Uterus (tissue), 4 donors: ENCODE measurements around the gene LTBP2. TPM values are rescaled to one million over a fixed set of nuclear protein-coding genes. Genes with fewer than 3 reads are reported as not detected.

Source experiments
- DNase-seq, 2 donors: peaks; one replicate each; pipeline ENCODE4 v3.0.0-alpha.2; 2019 to 2020
- H3K27ac ChIP-seq, 2 donors: fragments of 200-600 bp; sonication (generic); 1 replicate in 1 of 2; 2 replicates in 1 of 2; pipeline ENCODE4 v1.5.1; 2016 to 2018
- H3K27me3 ChIP-seq, 2 donors: fragments of 200-600 bp; sonication (generic); one replicate each; pipeline ENCODE4 v1.5.1; 2018 to 2019; ENCODE audit warnings: control low read depth in 1 of 2
- H3K36me3 ChIP-seq, 2 donors: fragments of 200-600 bp; sonication (generic); one replicate each; pipeline ENCODE4 v1.5.1; 2019; ENCODE audit warnings: control low read depth in 1 of 2
- H3K4me1 ChIP-seq, 2 donors: fragments of 200-600 bp; sonication (generic); one replicate each; pipeline ENCODE4 v1.5.1; 2018 to 2019; ENCODE audit warnings: control low read depth in 1 of 2
- H3K4me3 ChIP-seq, 2 donors: fragments of 200-600 bp; sonication (generic); 1 replicate in 1 of 2; 2 replicates in 1 of 2; pipeline ENCODE4 v1.5.1; 2018 to 2019; ENCODE audit warnings: mild to moderate bottlenecking in 1 of 2
- H3K9me3 ChIP-seq, 2 donors: fragments of 200-600 bp; sonication (generic); one replicate each; pipeline ENCODE4 v1.5.1; 2019; ENCODE audit warnings: control low read depth in 1 of 2
- CTCF ChIP-seq, 4 experiments: fragments of 200-600 bp in 2 of 4; fragments of 450-650 bp in 2 of 4; sonication (generic) in 2 of 4; IDR thresholded peaks; one replicate each; pipeline ENCODE4 v1.5.1; 2016 to 2019; ENCODE audit warnings: antibody characterized with exemption in 4 of 4, mild to moderate bottlenecking in 2 of 4, moderate library complexity in 1 of 4
- POLR2A ChIP-seq, 2 donors: fragments of 450-650 bp; IDR thresholded peaks; one replicate each; pipeline ENCODE4 v1.6.1; 2016; ENCODE audit warnings: antibody characterized with exemption in 2 of 2, mild to moderate bottlenecking in 1 of 2, moderate library complexity in 1 of 2
- intact Hi-C: fragments of 100-400 bp; cut with DNase I; formaldehyde crosslinking; loops from one replicate; pipeline ENCODE4 v1.15.1; 2023; ENCODE audit warnings: low total_unique reads
- total RNA-seq, 4 donors: library from RNA; depleted of rRNA in 3 of 4; stranded (reverse); fragments of >200 nt in 3 of 4; gene quantifications; one replicate each; pipeline versions ENCODE4 v1.1.0 to v1.2.4, GENCODE V29; 2014 to 2023
- donor health status: DM: yes; HTN: yes; CAD: no.

Gene LTBP2
- total RNA-seq, 4 donors from 2014 or later = 18.8 to 70.6 (median 35.1) TPM

- intact Hi-C loops = no loop called here
- peaks cover 0 to 8% of the 10 kb centered on the region in 2 donors for H3K4me1 ChIP-seq
- peak in 1 of 2 donors; percentile 12 for TF ChIP-seq POLR2A (IDR thresholded peaks at IDR 0.05)
- peak; percentile 89 to 98 (median 96) for TF ChIP-seq CTCF (IDR thresholded peaks at IDR 0.05)
These were observed 3.0 kb downstream of the LTBP2 start for GRCh38 chr14:74608959-74609611.

DNA sequence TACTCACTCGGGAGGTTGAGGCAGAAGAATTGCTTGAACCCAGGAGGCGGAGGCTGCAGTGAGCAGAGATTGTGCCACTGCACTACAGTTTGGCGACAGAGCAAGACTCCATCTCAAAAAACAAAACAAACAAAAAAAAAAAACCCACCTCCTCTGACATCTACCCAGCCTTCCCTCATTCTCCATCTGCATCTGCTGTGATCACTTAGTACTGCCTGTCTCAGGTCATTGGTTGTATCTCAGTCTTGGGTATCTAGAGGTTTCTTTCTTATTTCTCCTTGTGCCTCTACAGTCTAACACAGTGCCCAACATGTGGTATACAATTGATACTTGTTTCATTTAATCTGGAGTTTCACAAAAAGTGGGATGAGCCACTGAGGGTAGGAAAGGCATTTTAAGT lies 5.3 kb downstream of the LTBP2 start:
- Histone ChIP-seq H3K9me3 (no peaks in the 10 kb centered on the region), H3K27me3 (no peaks in the 10 kb centered on the region), H3K4me1 (peaks cover 0 to 8% of the 10 kb centered on the region in 2 donors), H3K36me3 (no peaks in the 10 kb centered on the region), H3K4me3 (no peak overlapping the region), H3K27ac (no peak overlapping the region)
- no peak for TF ChIP-seq POLR2A (IDR thresholded peaks at IDR 0.05)
- TF ChIP-seq CTCF (IDR thresholded peaks at IDR 0.05) = no peak
- no peak for DNase-seq
- intact Hi-C loops = no loop called here

More at GRCh38 chr14:74608959-74609611, 3.0 kb downstream of the LTBP2 start:
- no peak overlapping the region for H3K4me3 ChIP-seq
- no peaks in the 10 kb centered on the region for H3K9me3 ChIP-seq
- no peaks in the 10 kb centered on the region for H3K36me3 ChIP-seq
- peak; percentile 86 to 89 for DNase-seq
- peak overlapping the region in 1 of 2 donors; percentile 83 for H3K27ac ChIP-seq
- H3K27me3 ChIP-seq = no peaks in the 10 kb centered on the region

- peaks cover under 1 to 3% of the 10 kb centered on the region in 2 donors for H3K4me1 ChIP-seq
- no peaks in the 10 kb centered on the region for H3K9me3 ChIP-seq
These were observed 6.4 kb downstream of the LTBP2 start for GRCh38 chr14:74605531-74606223.

GRCh38 chr14:74604911-74605310 lies 7.1 kb downstream of the LTBP2 start:
- Histone ChIP-seq H3K4me3 (no peak overlapping the region), H3K27ac (peak overlapping the region in 1 of 2 donors; percentile 48), H3K36me3 (no peaks in the 10 kb centered on the region), H3K4me1 (peaks cover 3 to 8% of the 10 kb centered on the region in 2 donors), H3K9me3 (no peaks in the 10 kb centered on the region), H3K27me3 (no peaks in the 10 kb centered on the region)
- TF ChIP-seq POLR2A (IDR thresholded peaks at IDR 0.05) (no peak), CTCF (IDR thresholded peaks at IDR 0.05) (no peak)
- DNase-seq = no peak
- intact Hi-C loops = no loop called here

More at GRCh38 chr14:74605531-74606223, 6.4 kb downstream of the LTBP2 start:
- Histone ChIP-seq H3K36me3 (no peaks in the 10 kb centered on the region), H3K27me3 (no peaks in the 10 kb centered on the region), H3K27ac (peak overlapping the region; percentile 9 to 48), H3K4me3 (no peak overlapping the region)
- intact Hi-C loops = no loop called here
- no peak for DNase-seq
- TF ChIP-seq POLR2A (IDR thresholded peaks at IDR 0.05) (no peak), CTCF (IDR thresholded peaks at IDR 0.05) (no peak)

DNA sequence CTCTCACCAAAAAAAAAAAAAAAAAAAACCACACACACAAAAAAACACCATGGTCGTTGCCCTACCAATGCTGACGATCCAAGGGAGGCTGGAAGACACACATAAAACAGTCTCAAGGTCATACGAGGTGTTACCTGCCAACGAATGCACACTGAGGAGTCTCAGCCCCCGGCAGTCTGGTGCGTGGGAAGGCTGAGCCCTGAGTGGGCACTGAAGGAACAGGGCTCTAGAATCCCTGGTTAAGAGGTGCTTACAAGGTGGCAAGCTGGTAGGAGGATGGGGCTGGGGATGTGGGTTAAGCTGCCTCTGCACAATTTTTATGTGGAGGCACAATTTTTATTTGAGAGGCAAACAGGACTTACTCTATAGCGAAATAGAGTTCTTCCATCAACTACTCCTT lies 7.9 kb downstream of the LTBP2 start:
- Histone ChIP-seq H3K4me1 (peaks cover 11 to 14% of the 10 kb centered on the region in 2 donors), H3K27me3 (no peaks in the 10 kb centered on the region), H3K4me3 (no peak overlapping the region), H3K27ac (no peak overlapping the region), H3K9me3 (no peaks in the 10 kb centered on the region), H3K36me3 (no peaks in the 10 kb centered on the region)
- no peak for DNase-seq
- intact Hi-C loops = no loop called here
- TF ChIP-seq POLR2A (IDR thresholded peaks at IDR 0.05) (no peak), CTCF (IDR thresholded peaks at IDR 0.05) (no peak)
